Measurements from ENCODE around the gene EFCAB12. TPM values are rescaled to one million over a fixed set of nuclear protein-coding genes. Genes with fewer than 3 reads are reported as not detected.

Gene EFCAB12
- not detected in 2 replicates for total RNA-seq (2014; rRNA removed; shearing (Covaris generic))

DNA sequence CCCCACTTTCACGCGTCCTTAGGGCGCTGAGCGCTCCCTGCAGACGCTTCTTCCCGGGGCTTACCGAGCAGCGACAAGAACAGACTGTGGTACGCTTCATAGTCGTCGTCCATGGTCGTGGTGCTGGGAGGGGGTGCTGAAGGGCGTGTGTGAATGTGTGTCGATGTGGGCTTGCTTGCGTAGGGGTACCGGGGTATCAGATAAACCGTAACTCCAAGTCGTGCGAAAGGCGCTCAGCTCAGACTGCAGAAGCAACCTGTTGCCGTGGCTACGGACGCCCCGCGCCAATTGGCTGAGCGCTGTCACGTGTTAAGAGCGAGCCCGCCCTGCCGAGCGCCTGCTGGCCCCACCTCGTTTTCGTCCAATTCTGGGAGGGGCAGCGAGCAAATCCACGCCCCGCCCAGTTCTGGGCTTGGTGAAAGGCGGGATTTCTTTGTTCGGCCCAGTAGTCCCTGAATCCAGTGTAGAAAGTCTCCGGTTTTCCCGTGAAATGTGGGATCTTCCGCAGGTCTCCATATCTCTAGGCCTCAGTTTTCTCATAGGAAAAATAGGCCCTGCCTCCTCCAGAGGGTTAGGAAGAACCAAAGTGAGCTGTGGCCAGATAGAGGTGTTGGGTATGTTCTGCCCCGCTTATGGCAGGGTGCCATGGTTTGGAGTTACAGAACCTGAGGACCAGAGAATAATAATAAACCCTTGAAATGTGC is at the start of gene EFCAB12:
Gene EFCAB12, minus strand, starts transcription at position 261 of the 704 bp plus-strand sequence. Its CDS starts 148 bp downstream, at position 113.
- peak; percentile 89 for DNase-seq (ENCODE audit: low read depth)

- no peak for DNase-seq (ENCODE audit: low read depth)
Measured at GRCh38 chr3:129476586-129476985, 48.1 kb upstream of the EFCAB12 start.

DNA sequence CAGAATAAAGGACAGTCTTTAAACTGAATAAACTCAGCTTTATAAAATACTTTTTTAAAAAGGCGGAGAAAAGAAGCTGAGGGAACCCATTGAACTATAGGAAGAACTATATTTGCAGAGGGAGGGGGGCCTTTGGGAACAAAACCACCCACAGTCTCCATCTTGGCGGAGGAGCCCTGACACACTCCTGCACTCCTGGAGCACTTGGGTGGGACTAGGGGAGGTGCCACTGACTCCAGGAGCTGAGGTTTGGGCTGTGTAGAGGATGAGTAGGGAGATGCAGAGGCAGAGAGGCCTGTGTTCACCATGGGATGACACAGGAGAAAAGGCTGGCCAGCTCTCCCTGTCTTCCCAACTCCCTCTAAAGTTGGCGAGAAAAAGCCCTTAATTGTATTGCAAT is 47.4 kb upstream of the EFCAB12 start:
- DNase-seq (ENCODE audit: low read depth) = no peak

- peak; percentile 68 for DNase-seq (ENCODE audit: low read depth)
Measured at GRCh38 chr3:129474984-129475804, 46.8 kb upstream of the EFCAB12 start.

DNA sequence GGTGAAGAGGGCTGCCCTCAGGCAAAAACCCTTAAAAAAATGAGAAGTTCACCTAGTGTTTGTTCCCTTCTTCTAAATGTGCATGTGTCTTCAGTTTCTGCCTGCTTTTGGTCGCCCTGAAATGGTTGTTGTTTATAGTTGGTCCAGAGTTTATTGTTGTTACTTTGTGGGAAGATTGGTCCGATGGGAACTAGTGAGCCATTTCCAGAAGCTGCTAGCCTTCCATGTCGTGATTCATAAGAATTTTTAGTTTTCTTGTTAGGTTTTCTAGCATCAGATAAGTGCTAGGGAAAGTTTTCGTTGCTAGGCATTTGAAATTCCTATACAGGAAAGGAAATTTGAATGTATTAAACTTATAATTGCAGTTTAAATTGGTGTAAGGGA is 45.3 kb upstream of the EFCAB12 start:
- DNase-seq (ENCODE audit: low read depth) = no peak

DNA sequence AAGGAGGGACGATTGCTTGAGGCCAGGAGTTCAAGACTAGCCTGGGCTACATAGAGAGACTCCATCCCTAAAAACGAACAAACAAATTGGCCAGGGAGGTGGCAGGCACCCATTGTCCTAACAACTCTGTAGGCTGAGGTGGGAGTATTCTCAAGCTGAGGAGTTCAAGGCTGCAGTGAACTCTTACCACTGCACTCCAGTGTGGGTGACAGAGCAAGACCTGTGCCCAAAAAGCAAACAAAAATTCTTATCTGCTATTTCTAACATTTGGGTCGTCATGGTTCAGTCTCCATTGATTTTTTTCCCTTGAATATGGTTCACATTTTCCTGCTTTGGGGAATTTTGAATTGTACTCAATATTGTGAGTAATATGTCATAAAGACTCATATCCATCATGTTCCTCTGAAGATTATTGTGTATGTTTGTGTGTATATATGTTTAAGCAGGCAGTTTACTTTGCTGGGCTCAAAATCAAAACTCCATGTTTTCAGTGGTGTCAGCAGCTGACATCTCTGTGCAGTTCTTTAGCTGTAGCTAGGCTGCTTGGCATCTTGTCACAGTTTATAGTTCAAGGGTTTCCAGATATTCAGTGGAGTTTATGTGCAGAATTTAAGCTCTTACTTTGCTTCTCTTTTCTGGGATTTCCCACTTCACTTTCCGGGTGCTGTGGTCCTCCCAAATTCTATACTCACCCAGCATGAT is 44.8 kb upstream of the EFCAB12 start:
- no peak for DNase-seq (ENCODE audit: low read depth)

GRCh38 chr3:129470861-129471260 is 42.4 kb upstream of the EFCAB12 start:
- DNase-seq (ENCODE audit: low read depth) = no peak

GRCh38 chr3:129469026-129469425 is 40.6 kb upstream of the EFCAB12 start:
- no peak for DNase-seq (ENCODE audit: low read depth)

- DNase-seq (ENCODE audit: low read depth) = no peak
Measured at GRCh38 chr3:129467932-129468331, 39.5 kb upstream of the EFCAB12 start.

- DNase-seq (ENCODE audit: low read depth) = no peak
Measured at GRCh38 chr3:129463716-129464115, 35.3 kb upstream of the EFCAB12 start.

GRCh38 chr3:129463094-129463493 is 34.7 kb upstream of the EFCAB12 start:
- DNase-seq (ENCODE audit: low read depth) = no peak

DNA sequence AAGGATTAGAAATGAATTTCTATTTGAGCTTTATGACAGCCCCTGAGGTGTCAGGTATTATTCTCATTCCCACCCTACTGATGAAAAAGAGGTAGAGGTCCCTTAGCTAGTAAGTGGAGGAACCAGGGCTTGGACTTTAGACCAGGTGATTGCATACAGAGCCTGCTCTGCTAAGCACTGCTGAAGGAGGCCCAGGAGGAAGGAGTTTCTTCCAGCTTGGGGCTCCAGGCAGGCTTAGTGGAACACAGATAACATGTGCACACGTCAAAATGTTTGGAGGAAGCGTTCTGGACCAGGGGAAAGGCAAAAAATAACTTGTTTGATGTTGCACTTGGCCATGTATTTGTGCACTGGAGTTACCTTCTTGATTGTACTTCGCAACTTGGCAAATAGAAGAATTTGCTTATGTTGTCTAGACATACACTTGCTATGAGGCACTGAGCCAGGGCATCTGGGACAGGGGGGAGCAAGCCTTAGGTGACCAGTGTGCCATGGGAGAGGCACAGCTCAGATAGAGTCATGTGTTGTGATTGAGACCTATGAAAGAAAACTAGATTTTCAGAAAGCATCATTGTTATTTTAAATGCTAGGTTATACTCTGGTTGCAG is 34.0 kb upstream of the EFCAB12 start:
- DNase-seq (ENCODE audit: low read depth) = no peak

DNA sequence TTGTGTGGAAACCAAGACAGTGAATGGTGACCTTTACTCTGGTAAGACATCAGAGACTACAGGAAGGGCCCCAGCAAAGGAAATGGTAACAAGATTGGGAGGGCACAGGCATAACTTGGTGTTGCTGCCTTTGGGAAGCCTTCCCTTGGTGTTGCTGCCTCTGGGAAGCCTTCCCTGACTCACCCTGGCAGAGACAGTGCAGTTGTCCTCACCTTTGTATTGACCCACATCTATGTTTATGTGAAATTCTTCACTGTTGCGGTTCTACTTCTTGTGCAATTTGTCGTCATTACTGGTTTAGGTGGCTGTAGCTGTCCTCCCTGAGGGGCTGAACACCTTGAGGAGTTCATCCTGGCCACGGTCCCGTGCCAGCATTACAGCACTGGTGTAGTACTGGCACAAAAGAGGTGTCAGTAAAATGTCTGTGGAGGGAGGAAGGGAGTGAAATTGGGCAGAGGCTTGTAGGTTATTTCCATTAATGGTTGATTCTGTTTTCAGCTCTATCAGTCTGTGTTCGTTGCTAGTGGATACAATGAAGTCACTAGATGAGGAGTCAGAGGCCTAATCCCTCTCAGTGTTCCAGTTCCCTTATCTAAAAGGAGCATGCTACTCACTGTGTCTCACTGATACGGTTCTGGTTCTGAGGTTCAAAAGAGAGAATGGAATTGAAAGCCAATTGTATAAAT is 33.2 kb upstream of the EFCAB12 start:
- peak; percentile 91 for DNase-seq (ENCODE audit: low read depth)

DNA sequence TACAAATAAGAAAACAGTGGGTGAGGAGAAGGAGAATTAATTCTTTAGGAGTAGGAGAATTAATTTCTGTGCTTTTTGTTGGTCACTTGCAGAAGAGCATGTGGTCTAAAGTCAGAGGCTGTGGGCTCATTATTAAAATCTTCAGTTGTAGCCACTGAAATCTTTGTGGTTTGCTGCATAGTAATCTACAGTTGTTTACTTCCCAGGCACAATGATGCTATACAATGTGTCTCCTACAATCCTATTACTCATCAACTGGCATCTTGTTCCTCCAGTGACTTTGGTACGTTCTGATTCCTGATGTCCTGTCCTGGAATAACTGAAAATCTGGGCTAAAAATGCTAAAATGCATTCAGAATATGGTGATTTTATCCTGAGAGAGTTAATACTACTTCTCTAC is 32.6 kb upstream of the EFCAB12 start:
- DNase-seq (ENCODE audit: low read depth) = peak; percentile 91

GRCh38 chr3:129460572-129460971 is 32.1 kb upstream of the EFCAB12 start:
- no peak for DNase-seq (ENCODE audit: low read depth)

DNA sequence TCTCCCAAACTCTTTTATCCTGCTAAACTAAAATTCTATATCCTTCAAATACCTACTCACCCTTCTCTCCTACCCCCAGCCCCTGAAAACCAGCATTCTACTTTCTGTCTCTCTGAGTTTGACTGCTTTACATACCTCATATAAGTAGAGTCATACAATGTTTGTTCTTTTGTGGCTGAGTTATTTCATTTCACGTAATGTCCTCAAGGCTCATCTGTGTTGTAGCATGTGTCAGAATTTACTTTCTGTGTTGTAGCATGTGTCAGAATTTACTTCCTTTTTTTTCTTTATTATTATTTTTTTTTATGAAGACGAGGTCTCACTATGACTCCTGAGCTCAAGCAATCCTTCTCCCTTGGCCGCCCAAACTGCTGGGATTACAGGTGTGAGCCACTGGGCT is 31.7 kb upstream of the EFCAB12 start:
- DNase-seq (ENCODE audit: low read depth) = no peak

DNA sequence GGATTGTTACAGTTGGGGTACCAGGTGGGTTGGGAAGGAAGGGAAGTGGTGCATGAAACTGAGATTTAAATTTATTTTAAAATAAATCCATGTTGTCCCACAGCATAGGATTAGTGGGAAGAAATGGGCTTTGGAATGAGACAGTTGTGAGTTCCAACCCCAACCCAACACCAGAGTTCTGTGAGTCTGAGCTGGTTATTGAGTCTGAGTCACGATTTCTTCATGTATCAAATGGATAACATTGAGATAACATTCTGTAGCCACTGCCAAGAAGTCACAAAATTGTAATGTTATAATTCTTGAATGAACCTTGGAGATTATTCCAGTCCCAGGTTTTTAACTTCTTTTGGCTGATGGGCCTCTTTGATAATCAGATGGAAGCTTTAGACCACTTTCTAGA is 25.3 kb upstream of the EFCAB12 start:
- no peak for DNase-seq (ENCODE audit: low read depth)

DNA sequence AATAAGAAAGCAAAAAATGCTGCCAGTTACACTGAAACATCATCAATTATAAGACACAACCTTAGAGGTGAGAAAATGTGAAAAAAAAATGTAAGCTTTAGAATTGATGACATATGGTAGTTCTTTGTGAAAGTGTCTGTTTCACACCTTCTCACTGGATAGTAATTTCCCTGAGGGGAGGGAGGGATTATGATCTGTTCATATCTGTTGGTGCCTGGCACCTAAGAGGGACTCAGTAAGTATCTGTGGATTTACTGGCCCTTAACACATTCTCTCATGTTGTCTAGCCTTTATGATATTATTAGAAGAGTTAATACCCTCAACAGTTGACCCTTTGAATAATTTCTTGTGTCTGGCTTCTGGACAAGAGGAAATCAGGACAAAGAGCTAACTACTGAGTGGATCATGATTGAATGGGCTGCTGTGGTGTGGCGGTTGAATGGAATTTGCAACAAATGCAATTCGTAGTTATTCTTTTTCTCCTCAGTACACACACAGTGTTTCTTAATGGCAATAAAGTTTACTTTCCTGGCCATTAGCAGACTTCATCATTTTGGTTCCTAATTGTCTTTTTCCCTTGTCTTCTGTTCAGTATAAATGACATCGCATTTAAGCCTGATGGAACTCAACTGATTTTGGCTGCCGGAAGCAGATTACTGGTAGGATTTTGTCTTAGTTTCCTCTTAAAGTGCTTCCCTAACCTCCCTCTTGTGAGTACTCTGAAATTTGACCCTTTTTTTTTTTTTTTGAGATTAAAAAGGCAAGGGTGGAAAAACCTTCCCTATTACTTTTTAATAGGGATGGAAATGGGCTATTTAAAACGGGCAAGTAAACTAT is 21.1 kb upstream of the EFCAB12 start:
- no peak for DNase-seq (ENCODE audit: low read depth)

- DNase-seq (ENCODE audit: low read depth) = no peak
Measured at GRCh38 chr3:129448186-129448895, 19.9 kb upstream of the EFCAB12 start.

DNA sequence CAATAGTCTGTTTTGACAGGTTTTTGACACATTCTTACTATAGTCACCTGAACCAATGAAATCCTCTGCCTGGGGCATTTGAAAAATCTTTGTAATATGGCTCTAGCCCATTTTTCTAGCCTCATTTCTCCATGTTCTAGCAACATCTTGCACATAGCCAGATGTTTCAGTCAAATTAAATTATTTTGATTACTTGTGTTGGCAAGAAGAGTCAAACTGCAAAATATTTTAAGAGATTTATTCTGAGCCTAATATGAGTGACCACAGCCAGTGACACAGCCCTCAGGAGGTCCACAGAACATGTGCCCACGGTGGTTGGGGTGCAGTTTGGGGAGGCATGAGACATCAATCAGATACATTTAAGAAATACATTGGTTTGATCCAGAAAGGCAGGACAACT is 18.5 kb upstream of the EFCAB12 start:
- DNase-seq (ENCODE audit: low read depth) = no peak
